C1 segment of cervical spinal cord (tissue), 14 donors: ENCODE results near the gene ZNF219.

Experiments used
- DNase-seq, 14 donors: peaks; one replicate each; lab custom pipeline; 2025; lab: John Stamatoyannopoulos, UW

ZNF219 gene

DNA sequence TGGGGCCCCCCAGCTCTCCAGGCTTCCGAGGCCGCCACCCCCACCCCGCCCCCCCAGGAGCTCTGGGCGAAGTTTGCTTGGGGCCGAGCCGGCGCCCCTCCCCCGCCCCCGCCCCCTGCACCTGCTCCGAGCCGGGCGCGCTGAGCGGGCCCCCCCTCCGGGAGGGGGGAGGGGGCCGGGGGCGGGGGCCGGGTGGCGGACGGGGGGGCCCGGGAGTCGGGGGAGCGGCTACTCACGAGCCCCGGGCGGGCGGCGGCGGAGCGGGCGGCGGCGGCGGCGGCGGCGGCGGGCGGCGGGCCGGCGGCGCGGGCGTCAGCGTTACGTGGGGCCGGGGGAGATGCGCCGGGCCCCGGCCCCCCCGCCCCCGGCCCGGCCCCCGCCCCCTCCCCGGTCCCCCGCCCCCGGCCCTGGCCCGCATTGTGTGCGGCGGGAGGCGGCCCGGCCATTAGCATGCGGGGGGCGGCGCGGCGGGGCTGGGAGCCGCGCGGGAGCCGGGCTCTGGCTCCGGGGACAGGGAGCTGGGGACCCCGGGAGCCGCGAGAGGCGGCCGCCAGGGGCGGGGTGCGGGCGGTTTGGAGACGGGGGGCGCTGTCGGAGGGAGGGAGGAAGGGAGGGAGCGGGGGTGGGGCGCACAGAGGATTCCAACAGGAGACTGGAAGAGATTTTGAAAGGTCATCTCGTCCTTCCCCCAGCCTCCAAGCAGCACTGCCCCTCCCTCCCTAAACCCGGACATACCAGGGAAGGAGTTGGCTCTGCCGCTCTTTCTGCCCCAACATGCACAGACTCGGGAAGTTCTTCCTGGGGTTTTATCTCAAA is at the start of gene ZNF219:
Gene ZNF219, minus strand, starts transcription at position 580 of the 816 bp plus-strand sequence. CDS start 5,064 bp downstream, outside the sequence.
- DNase-seq: peak in 12 of 14 donors; percentile 19 to 60 (median 46)

DNA sequence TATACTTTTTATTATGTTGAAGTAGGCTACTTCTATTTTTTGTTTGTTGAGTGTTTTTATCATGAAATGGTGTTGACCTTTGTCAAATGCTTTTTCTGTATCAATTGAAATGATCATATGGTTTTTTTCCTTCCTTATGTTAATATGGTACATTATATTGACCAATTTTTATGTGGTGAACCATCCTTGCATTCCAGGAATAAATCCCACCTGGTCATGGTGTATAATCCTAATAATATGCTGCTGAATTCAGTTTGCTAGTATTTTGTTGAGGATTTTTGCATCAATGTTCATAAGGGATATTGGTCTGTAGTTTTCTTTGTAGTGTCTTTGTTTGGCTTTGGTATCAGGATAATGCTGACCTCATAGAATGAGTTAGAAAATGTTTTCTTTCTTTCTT is 47.0 kb upstream of the ZNF219 start:
- no peak for DNase-seq

DNA sequence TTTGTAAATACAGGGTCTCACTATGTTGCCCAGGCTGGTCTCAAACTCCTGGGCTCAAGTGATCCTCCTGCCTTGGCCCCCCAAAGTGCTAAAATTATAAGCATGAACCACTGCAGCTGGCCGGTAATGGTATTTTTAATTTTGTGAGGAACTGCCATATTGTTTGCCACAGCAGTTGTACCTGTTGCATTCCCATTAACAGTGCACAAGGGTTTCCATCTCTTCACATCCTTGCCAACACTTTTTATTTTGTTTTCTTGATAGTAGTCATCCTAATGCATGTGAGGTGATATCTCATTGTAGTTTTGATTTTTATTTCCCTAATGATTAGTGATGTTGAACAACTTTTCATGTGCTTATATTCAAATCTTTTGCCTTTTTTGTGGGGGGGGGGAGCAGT is 43.9 kb upstream of the ZNF219 start:
- DNase-seq: no peak

DNA sequence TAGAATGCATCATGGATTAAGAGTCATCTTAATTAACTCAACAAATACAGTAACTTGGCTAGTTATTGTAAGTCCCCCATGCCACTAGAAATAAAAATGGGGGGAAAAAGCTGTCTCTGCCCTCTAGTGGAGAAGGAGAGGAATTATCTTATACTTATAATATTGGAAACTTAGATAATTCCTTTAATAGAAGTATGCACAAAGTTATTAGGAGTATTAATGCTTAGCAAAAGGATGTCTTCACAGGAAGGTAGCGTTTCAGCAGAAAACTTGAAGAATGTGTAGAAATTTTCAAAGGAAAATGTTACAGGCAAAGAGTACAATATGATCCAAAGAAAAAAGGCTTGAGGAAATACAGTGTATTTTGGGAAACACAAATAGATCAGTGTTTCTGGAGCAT is 37.6 kb upstream of the ZNF219 start:
- DNase-seq: no peak

DNA sequence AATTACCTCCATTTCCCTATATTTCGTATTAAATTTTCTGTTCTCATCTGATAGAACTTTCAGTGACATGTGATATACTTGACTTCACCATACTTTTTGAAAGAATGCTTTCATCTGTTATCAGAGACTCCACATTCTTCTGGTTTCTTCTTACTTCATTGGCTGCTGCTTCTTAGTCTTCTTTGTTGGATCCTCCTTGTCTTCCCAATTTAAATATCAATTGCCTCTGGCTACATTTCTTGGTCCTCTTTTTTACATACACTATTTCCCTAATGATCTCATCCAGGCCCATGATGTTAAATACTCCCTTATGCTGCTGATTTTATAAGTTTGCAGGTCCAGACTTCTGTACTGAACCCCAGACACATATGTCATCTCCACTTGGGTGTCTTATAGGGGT is 35.4 kb upstream of the ZNF219 start:
- DNase-seq: no peak

DNA sequence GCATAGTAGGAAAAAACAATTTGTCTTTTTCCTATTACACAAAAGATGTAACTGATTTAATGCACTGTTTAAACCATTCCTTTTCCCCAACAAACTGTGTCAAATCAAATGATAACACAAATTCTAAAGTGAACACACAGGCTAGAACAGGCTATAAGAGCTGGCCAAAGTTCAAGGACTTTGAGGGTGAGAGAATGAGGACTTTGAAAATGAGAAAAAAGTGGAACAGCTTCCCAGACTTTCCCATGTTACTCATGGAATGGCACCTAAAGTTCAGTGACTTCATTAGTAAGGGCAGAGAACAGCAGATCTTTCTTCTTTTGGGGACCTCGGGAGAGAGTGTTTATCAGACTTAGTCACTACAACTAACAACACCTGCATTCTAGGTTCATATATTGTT is 25.0 kb upstream of the ZNF219 start:
- DNase-seq: no peak

DNA sequence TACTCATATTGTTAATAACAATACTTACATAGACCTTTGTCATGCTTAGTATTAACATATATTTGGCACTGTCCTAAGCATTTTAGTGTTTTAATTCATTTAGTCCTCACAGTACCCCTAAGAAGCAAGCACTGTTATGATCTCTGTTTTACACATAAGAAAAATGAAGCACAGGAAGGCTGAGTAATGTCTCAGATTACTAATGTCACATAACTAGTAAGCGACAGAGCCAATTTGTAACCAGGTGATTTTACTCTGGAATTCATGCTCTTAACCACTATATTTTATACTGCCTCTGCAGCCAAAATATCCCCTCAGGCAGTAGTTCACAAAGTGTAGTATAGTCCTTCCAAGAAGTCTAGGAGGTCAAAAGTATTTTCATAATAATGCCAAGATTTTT is 22.7 kb upstream of the ZNF219 start:
- no peak for DNase-seq

DNA sequence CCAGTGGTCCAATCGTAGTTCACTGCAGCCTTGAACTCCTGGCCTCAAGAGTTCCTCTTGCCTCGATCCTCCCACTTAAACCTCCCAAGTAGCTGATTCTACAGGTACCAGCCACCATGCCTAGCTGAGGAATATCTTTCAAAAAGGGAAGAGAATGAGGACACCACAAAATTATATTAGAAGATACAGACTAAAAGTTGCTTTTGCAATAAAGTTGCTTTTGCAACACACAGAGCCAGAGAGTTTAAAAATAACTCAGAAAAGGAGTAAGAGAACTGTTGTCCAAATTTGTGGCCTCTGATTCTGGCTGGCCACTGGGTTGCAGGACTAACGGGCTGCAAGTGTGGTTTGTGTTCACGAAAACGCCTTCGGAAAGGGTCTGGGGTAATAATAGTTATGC is 22.2 kb upstream of the ZNF219 start:
- DNase-seq: no peak

DNA sequence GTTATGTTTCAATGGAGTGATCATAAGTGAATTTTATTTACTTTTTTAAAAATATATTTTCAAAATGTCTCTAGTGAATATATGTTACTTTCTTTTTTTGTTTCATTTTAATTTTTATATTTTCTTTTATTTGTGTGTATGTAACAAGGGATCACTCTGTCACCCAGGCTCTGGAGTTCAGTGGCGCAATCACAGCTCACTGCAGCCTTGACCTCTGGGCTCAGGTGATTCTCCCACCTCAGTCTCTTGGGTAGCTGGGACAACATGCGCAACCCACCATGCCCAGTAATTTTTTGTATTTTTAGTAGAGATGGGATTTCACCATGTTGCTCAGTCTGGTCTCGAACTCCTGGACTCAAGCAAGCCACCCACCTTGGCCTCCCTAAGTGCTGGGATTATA is 20.5 kb upstream of the ZNF219 start:
- DNase-seq: no peak

DNA sequence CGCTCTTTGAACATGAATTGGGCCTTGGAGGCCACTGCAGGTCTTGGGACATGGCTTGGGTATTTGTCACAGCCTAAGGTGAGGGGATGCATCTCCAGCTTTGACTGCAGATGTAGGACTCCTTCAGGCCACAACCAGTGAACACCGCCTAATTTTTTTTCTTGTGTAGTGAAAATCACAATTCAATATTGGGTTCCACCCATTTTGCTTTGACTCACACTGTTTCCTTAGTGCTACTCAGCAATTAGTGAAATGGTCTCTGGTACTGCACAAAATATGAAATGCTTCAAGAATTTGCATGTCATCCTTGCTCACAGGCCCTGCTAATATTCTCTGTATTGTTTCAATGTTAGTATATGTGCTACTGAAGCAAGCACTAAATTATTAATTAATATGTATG is 14.9 kb upstream of the ZNF219 start:
- no peak for DNase-seq

DNA sequence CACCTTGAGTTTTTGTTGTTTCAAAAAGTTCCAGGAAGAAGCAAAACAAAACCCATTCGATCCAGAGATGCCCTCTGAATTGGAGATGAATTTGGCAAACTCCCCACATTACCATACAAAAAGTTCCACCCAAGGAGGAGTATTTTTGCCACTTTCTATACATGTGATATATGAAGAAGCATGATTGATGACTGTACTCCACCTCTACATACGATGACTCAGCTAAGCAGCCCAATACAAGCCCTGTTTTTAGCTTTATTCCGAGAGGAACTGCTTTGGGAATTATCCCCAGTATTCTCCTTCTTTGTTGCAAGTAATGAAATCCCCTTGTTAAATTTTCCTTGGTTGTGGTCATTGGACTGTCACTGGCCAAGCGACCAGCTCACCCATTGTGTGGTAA is 13.8 kb upstream of the ZNF219 start:
- no peak for DNase-seq

DNA sequence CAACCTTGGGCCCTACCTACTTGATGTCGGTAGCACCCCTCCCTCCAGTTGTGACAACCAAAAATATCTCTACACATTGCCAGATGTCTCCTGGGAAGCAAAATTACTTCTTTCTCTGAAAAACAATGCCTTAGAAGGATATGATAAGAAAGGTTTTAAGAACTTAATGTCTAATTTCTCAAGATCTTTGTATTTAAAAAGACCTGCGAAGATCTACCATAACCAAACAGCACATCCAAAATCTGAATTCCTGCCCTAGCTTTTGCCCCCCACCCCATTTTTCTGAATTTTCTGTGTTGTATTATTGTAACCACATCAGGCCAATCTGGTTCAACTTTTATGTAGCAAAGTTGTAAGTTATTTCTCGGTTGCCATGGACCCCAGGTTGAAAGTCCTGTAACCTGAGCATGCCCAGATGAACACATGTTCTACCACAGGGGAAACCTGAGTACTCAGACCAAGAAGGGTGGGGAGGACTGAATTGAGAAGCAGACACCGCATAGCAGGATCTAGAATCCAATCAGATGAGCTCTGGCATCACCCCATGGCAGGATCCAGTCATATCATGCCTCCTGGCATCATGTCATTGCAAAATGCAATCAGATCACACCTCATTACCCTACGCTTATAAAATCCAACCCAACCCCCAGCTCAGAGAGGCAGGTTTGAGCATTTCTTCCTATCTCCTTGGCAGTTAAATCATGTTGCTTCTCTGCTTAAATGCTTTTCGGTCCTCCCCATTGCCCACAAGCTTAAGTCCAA is 11.1 kb upstream of the ZNF219 start:
- DNase-seq: no peak

DNA sequence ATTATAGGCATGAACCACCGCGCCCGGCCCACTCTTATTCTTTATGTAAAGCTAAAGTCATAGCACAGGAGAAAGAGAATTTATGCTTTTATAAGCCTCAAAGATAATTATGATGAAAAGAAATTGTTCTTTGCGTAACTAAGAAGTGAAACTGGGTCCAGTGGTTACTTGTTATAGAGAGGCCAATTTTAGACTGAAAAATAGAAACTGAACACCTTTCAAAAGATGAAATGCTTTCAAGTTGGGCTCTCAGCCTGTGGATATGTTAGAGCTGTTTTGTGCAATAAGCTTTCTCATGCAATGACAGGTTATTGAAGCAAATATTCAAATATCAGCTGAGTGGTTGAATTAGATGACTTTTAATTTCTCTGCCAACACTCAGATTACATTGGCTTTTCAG is 10.3 kb upstream of the ZNF219 start:
- no peak for DNase-seq

DNA sequence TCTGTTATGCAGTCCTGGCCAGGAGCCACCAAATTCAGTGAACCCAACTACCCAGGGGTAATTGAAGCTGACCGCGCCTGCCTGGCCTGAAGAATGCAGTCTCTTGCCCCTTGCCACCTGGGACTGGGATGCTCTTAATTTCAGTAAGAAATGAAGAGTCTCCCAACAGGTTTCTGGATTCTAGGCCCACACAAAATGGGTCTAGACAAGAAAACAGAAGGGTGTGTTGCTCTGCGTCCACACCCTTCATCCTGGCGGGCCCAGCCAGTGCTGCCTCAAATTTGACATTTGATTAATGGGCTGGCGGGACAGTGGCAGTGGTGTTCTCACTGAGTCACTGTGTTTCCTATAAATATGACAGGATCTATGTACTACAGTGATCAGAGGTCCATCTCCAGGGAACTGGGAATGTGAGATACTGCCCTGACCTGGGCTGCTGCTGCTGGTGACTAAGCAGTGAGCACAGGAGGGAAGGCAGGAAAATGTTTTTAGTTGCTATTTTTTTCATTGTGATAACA is 8.9 kb upstream of the ZNF219 start:
- no peak for DNase-seq

DNA sequence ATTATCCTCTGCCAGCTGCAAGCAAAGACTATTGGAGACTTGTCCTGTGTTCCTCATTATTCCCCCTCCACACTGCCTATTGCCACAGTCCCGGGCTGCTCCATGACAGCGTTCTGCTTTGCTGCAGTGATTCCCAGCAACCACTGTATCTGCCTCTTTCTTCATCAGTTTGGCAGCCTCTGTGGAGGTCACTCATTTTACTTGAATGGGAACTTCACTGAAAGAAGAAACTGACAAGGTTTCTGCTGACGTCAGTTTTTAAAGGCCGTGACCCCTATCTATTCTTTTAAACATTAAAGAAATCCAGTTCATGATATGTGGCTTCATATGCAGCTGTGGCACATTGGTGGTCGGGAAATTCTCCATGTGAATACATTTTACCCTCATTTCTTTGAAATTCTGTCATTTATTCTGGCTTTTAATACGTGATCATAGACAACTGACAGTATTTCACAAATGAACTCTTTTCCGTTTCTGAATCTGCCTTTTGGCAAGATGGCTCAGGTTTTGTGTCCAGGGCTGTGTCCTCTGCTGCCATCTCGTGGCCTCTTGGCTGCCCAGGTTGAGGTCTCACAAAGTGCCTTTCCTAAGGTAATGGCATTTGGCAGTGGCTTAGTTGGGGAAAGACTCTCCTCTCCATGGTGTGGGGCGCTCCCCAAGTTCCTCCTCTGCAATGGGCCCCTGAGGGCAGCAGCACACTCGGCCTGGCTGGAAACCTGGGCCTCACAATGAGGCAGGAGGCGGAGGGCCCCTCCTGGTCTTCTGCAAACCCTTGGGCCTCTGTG is 8.2 kb upstream of the ZNF219 start:
- peak in 12 of 14 donors; percentile 29 to 82 (median 65) for DNase-seq

DNA sequence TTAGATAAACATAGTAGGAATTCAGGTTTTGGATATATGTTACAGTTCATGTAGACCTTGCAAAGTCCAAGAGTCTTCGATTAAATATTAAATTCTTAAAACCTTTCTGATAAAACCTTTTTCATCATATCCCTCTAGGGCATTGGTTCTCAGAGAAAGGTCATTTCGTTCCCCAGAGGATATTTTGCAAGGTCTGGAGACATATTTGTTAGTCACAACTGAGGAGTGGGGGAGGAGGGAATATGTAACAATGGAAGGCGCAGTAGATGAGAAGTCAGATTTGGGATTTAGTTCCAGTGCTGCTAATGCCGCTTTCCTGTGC is 7.7 kb upstream of the ZNF219 start:
- DNase-seq: peak in 1 of 14 donors; percentile 38

DNA sequence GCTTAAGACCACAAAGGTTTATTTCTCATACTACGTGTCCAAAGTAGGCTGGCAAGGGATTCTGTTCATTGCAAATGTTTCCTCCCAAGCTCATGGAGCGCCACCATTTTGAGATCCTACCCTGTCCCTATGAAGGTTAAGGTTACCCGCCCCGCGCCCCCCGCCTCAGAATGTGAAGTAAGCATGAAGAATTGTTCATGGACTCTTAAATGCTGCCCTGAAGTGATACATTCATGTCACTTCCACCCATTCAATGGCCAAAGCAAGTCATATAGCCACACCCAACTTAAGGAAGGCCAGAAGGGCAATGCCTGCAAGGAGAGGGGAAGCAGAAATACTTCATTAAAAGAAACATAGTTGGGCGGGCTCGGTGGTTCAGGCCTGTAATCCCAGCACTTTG is 6.6 kb upstream of the ZNF219 start:
- no peak for DNase-seq

DNA sequence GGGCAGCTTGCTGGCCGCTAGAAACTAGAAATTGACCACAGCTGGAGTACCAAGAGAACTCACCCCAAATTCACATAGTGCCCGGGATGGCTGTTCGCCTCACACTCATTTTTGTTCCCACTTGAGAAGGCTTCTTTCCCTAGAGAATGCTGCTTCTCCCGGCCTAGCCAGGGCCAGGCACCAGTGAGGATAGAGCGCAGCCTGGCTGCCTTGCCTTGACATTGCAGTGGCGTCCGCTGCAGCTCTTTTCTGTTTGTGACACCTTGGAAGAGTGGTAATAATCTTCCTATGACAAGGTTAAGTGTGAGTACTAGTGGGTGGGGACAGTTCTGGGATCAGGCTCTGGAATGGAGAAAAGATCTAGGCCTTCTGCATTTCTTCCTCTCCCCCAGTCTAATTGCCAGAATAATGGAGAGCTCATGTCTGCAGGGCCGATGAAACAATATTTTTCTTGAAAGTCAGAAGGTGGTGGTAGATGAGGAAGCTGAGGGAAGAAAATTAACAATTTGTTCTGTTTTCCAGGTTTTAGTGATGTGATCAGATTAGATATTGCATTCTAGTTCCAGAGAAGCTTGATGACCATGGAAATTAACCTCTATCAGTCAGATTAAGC is 6.1 kb upstream of the ZNF219 start:
- DNase-seq: peak in 12 of 14 donors; percentile 55 to 92 (median 80)

DNA sequence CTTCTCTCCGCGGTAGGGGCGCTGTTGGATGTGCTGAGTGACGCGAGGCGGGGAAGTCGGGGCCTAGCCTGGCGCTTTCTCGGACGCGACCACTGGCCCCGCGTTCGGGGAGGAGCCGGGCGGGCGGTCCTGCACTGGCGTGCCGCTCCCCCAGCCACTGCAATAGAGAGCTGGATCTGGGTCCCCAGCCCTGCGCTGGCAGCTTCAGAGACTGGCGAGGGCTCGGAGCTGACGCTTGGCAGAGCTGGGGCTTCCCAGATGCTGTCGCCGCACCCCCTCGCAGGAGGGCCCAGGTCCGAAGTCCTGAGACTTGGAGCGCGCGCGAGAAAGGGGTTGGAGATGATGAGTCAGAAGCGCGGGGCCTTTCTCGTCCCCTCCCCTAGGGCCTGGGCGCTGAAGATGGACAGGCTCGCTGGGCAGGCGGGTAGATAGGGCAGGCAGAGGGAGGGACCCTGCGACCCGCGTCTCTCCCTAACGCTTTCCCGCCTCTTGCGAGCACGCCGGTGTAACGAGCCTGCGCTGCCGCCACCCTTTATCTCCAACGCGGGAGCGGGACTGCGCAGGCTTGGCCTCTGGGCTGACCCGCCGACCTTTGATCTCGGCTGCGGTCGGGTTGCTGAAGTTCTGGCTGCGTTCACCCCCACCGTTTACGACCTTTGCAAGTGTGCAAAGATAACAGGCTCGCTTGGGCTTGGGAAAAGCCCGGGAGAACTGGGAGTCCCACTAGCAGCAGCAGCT is 5.4 kb upstream of the ZNF219 start:
- peak; percentile 94 to 100 (median 98) for DNase-seq

DNA sequence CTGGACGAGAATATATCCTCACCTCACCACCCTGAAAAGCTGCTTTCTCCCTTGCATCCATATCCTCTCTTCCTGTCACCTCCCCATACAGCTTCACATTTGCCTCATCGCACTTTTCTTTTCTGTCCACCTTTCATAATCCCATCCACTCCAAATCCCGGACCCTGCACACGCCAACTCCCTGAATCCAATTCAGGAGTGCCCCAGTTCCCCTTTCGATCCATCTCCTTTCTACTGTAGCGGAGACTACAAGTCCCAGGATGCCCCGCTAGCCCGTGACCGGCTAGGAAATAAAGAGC is 4.9 kb upstream of the ZNF219 start:
- no peak for DNase-seq
